ENCODE measurements around the gene PLXNA4. TPM values are rescaled to one million over a fixed set of nuclear protein-coding genes. Genes with fewer than 3 reads are reported as not detected.

Gene PLXNA4
- total and polyA plus RNA-seq, 10 donors, result 0.15 to 14.7 (median 8.7) TPM

DNA sequence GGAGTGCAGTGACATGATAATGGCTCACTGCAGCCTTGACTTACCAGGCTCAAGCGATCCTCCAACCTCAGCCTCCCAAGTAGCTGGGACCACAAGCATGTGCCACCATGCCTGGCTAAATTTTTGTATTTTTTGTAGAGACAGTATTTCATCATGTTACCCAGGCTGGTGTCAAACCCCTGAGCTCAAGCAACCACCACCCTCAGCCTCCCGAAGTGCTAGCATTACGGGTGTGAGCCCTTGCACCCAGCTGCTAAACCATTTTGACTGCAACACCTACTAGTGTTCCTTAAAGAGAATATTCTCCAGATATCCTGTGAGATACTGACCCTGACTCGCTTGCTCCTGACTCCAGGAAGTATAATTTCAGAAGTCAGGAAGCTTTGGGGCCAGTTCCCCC is 85.8 kb downstream of the PLXNA4 start:
- H3K27ac ChIP-seq, result no peak overlapping the region
- H3K4me1 ChIP-seq, result peaks cover 0 to 25% (median 7%) of the 10 kb centered on the region in 6 donors
- H3K36me3 ChIP-seq, result no peaks in the 10 kb centered on the region
- H3K27me3 ChIP-seq (replicated peaks in 1 of 7), result peaks cover 0 to 4% (median 0%) of the 10 kb centered on the region in 7 donors
- no peaks in the 10 kb centered on the region for H3K9me3 ChIP-seq
- no peak overlapping the region for H3K4me3 ChIP-seq
- DNase-seq, result no peak
- intact Hi-C loops (cut with DNase I; ENCODE audit: low total_unique reads), result no loop called here
- WGBS, 5 donors, result 60 to 74% (median 65%) methylated on average over 4 of the region's 4 CpGs
- no peak for TF ChIP-seq POLR2AphosphoS5 (IDR thresholded peaks at IDR 0.05)
- TF ChIP-seq, protein P1, sequence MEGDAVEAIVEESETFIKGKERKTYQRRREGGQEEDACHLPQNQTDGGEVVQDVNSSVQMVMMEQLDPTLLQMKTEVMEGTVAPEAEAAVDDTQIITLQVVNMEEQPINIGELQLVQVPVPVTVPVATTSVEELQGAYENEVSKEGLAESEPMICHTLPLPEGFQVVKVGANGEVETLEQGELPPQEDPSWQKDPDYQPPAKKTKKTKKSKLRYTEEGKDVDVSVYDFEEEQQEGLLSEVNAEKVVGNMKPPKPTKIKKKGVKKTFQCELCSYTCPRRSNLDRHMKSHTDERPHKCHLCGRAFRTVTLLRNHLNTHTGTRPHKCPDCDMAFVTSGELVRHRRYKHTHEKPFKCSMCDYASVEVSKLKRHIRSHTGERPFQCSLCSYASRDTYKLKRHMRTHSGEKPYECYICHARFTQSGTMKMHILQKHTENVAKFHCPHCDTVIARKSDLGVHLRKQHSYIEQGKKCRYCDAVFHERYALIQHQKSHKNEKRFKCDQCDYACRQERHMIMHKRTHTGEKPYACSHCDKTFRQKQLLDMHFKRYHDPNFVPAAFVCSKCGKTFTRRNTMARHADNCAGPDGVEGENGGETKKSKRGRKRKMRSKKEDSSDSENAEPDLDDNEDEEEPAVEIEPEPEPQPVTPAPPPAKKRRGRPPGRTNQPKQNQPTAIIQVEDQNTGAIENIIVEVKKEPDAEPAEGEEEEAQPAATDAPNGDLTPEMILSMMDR (IDR thresholded peaks at IDR 0.05 in 8 of 11, conservative IDR thresholded peaks at IDR 0.05 in 3 of 11), result no peak
- TF ChIP-seq POLR2A (IDR thresholded peaks at IDR 0.05), result no peak

- TF ChIP-seq POLR2A (IDR thresholded peaks at IDR 0.05) (no peak), POLR2AphosphoS5 (IDR thresholded peaks at IDR 0.05) (no peak)
- TF ChIP-seq, protein P1 (IDR thresholded peaks at IDR 0.05 in 8 of 11, conservative IDR thresholded peaks at IDR 0.05 in 3 of 11), result no peak
- DNase-seq, result no peak
- Histone ChIP-seq H3K4me3 (no peak overlapping the region), H3K27me3 (replicated peaks in 1 of 7) (peaks cover 0 to 4% (median 0%) of the 10 kb centered on the region in 7 donors), H3K4me1 (peaks cover 0 to 29% (median 9%) of the 10 kb centered on the region in 6 donors), H3K9me3 (no peaks in the 10 kb centered on the region), H3K36me3 (no peaks in the 10 kb centered on the region), H3K27ac (no peak overlapping the region)
- intact Hi-C loops (cut with DNase I; ENCODE audit: low total_unique reads), result no loop called here
- 63 to 86% (median 82%) methylated on average over 6 of the region's 6 CpGs for WGBS, 5 donors
Observed at GRCh38 chr7:132489776-132490237, 86.5 kb downstream of the PLXNA4 start.

DNA sequence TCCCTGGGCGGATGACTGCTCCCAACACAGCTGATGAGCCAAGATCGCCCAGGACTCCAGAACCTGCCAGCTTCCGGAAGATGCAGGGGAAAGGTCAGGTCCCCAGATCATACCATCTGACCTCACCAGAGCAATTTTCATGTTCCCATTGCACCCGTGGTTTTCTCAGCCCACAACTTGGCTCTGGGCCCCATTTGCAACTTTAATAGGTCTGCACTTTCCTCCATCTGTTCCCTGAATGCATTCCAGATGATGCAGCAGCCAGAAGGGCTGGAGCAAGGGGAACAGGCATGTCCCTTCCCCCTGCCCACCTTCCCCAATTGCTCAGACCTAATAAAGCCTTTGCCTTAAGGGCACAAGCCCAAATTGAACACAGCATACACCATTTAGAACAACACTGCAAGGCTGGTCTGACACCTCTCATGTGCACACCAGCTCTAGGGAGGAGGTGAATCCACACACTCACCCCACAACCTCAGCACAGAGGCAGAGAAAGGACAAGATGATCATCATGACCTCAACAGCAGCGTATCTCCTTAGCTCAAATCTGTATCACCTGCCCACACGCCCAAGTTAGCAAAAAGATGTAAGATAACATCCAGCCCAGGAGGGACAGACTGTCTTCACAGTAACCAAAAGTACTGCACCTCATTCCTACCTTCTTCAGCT is 87.5 kb downstream of the PLXNA4 start:
- no peak for DNase-seq
- intact Hi-C loops (cut with DNase I; ENCODE audit: low total_unique reads), result no loop called here
- 76 to 83% (median 78%) methylated on average over 6 of the region's 6 CpGs for WGBS, 5 donors
- Histone ChIP-seq H3K4me3 (no peak overlapping the region), H3K36me3 (no peaks in the 10 kb centered on the region), H3K4me1 (peaks cover 0 to 29% (median 9%) of the 10 kb centered on the region in 6 donors), H3K27ac (no peak overlapping the region), H3K27me3 (replicated peaks in 1 of 7) (peaks cover 0 to 4% (median 0%) of the 10 kb centered on the region in 7 donors), H3K9me3 (no peaks in the 10 kb centered on the region)
- TF ChIP-seq, protein P1 (IDR thresholded peaks at IDR 0.05 in 8 of 11, conservative IDR thresholded peaks at IDR 0.05 in 3 of 11), result no peak
- TF ChIP-seq POLR2A (IDR thresholded peaks at IDR 0.05) (no peak), POLR2AphosphoS5 (IDR thresholded peaks at IDR 0.05) (no peak)

GRCh38 chr7:132486274-132486610 is 90.0 kb downstream of the PLXNA4 start:
- Histone ChIP-seq H3K9me3 (no peaks in the 10 kb centered on the region), H3K36me3 (no peaks in the 10 kb centered on the region), H3K27ac (no peak overlapping the region), H3K4me3 (no peak overlapping the region), H3K27me3 (replicated peaks in 1 of 7) (peaks cover 0 to 4% (median 0%) of the 10 kb centered on the region in 7 donors), H3K4me1 (peaks cover 0 to 29% (median 9%) of the 10 kb centered on the region in 6 donors)
- TF ChIP-seq, protein P1 (IDR thresholded peaks at IDR 0.05 in 8 of 11, conservative IDR thresholded peaks at IDR 0.05 in 3 of 11), result no peak
- TF ChIP-seq POLR2AphosphoS5 (IDR thresholded peaks at IDR 0.05), result no peak
- no peak for TF ChIP-seq POLR2A (IDR thresholded peaks at IDR 0.05)
- DNase-seq, result no peak
- intact Hi-C loops (cut with DNase I; ENCODE audit: low total_unique reads), result no loop called here
- 47 to 59% (median 51%) methylated on average over 6 of the region's 6 CpGs for WGBS, 5 donors
